Panc1 (cell line): ENCODE measurements around the gene C13orf46. TPM values are rescaled to one million over a fixed set of nuclear protein-coding genes. Genes with fewer than 3 reads are reported as not detected.

Source experiments
- total RNA-seq: library from RNA; stranded (reverse); gene quantifications from one replicate; pipeline ENCODE4 v1.2.1, GENCODE V29; 2021; ENCODE audit not compliant: unreplicated experiment

C13orf46 gene
- total RNA-seq, 1 experiment from 2014 or later, result 2.6 TPM

Other genes starting within 250 kb of the C13orf46 start
- gene TMEM255B, start 214.8 kb downstream of the C13orf46 start, total RNA-seq, result 26.3 TPM
- 28.1 TPM for gene GAS6, start 110.0 kb downstream of the C13orf46 start, total RNA-seq
- 33.7 TPM for gene RASA3, start 158.5 kb upstream of the C13orf46 start, total RNA-seq
- gene CFAP97D2, start 205.2 kb upstream of the C13orf46 start, total RNA-seq, result not detected